GM12878 (cell line): ENCODE results near the gene TDRD9. TPM values are rescaled to one million over a fixed set of nuclear protein-coding genes. Genes with fewer than 3 reads are reported as not detected.
"Not testable (repeated sequence)": the region's sequence is repeated elsewhere in the genome, so short reads cannot be mapped to it uniquely, and the experiment has no call there.

Source experiments
- ATAC-seq: fragments of 200-7000 bp; cut with Tn5 transposase; 3 replicates; pipeline ENCODE4 v1.9.1; 2020; ENCODE audit warnings: mild to moderate bottlenecking, moderate library complexity
- BruUV-seq: library from RNA; stranded (reverse); fragments of 400-500 nt; replicated peaks from 2 replicates; lab custom pipeline; 2021; lab: Mats Ljungman, UMichigan
- CTCF ChIA-PET: fragments of 300-600 bp; sonication (Branson Sonifier 250); formaldehyde crosslinking; extraction: SDS; loops from one replicate; lab custom pipeline; 2021; ENCODE audit warnings: inconsistent platforms; lab: Yijun Ruan, JAX
- POLR2A ChIA-PET: fragments of 350-600 bp; formaldehyde crosslinking; extraction: SDS; loops from one replicate; lab custom pipeline; 2021; ENCODE audit warnings: inconsistent platforms; lab: Charles Lee
- RAD21 ChIA-PET: fragments of 300-600 bp; sonication (Branson Sonifier 250); formaldehyde crosslinking; loops from one replicate; lab custom pipeline; 2023; ENCODE audit warnings: antibody characterized with exemption; ENCODE audit not compliant: unreplicated experiment; lab: Charles Lee
- SMC1A ChIA-PET: fragments of 300-600 bp; sonication (Branson Sonifier 250); formaldehyde crosslinking; loops from one replicate; lab custom pipeline; 2023; ENCODE audit not compliant: unreplicated experiment, uncharacterized antibody; lab: Charles Lee
- DNase-seq: peaks from one replicate; pipeline ENCODE4 v3.0.0-alpha.2; 2011; ENCODE audit warnings: low read depth, low spot score
- FAIRE-seq: peaks from 3 replicates; lab custom pipeline; 2011; peaks lifted over from hg19 to GRCh38; lab: Jason Lieb, UNC
- H2AFZ ChIP-seq: 2 replicates; pipeline ENCODE4 v1.6.0; 2011; ENCODE audit warnings: low read depth, low read length, control low read depth; ENCODE audit not compliant: control insufficient read depth
- H3K27ac ChIP-seq: 2 replicates; pipeline ENCODE4 v1.5.1; 2011; ENCODE audit warnings: control low read depth; ENCODE audit not compliant: control insufficient read depth, insufficient read depth
- H3K27me3 ChIP-seq, 2 experiments: replicated peaks in 1 of 2; 2 replicates each; pipeline versions ENCODE4 v1.6.0 to v1.6.1; 2011; ENCODE audit warnings: low read length in 1 of 2; ENCODE audit not compliant: control insufficient read depth in 2 of 2, insufficient read depth in 2 of 2
- H3K36me3 ChIP-seq, 2 experiments: 2 replicates each; pipeline ENCODE4 v1.5.1; 2011; ENCODE audit warnings: low read length in 1 of 2; ENCODE audit not compliant: control insufficient read depth in 2 of 2, insufficient read depth in 2 of 2
- H3K4me1 ChIP-seq: 2 replicates; pipeline ENCODE4 v1.6.1; 2011; ENCODE audit warnings: mild to moderate bottlenecking, low read length, moderate library complexity, mixed read lengths; ENCODE audit not compliant: control insufficient read depth, insufficient read depth
- H3K4me2 ChIP-seq: 2 replicates; pipeline ENCODE4 v1.6.0; 2011; ENCODE audit warnings: control low read depth; ENCODE audit not compliant: control insufficient read depth, insufficient read depth
- H3K4me3 ChIP-seq: fragments of 200-600 bp; sonication (generic); 2 replicates; pipeline ENCODE4 v1.5.1; 2016
- H3K79me2 ChIP-seq: 2 replicates; pipeline ENCODE4 v1.6.0; 2011; ENCODE audit warnings: low read length; ENCODE audit not compliant: control insufficient read depth, insufficient read depth
- H3K9ac ChIP-seq: 2 replicates; pipeline ENCODE4 v1.8.0; 2011; ENCODE audit warnings: low read length, control low read depth, mixed read lengths; ENCODE audit not compliant: control insufficient read depth, insufficient read depth
- H3K9me3 ChIP-seq: replicated peaks from 3 replicates; pipeline ENCODE4 v1.5.1; 2011; ENCODE audit warnings: mild to moderate bottlenecking, low read length; ENCODE audit not compliant: control insufficient read depth, insufficient read depth
- H4K20me1 ChIP-seq: 2 replicates; pipeline ENCODE4 v1.6.0; 2011; ENCODE audit not compliant: control insufficient read depth, insufficient read depth
- CHD1 ChIP-seq: IDR thresholded peaks from 2 replicates; pipeline ENCODE4 v1.6.1; 2012; ENCODE audit warnings: low read depth, low read length, improper control_type of control experiment
- HDGF ChIP-seq: fragments of 450-650 bp; IDR thresholded peaks from 2 replicates; pipeline ENCODE4 v1.6.1; 2016; ENCODE audit warnings: antibody characterized with exemption
- KAT2A ChIP-seq: conservative IDR thresholded peaks from 2 replicates; pipeline ENCODE4 v1.6.1; 2011; ENCODE audit warnings: low read depth, low read length; ENCODE audit not compliant: control insufficient read depth
- RELA ChIP-seq: fragments of 450-650 bp; IDR thresholded peaks from 2 replicates; pipeline ENCODE4 v1.8.0; 2014; ENCODE audit warnings: borderline replicate concordance; ENCODE audit not compliant: partially characterized antibody
- SUZ12 ChIP-seq: fragments of 200-600 bp; sonication (generic); IDR thresholded peaks from one replicate; pipeline ENCODE4 v1.6.1; 2018; ENCODE audit warnings: antibody characterized with exemption, mild to moderate bottlenecking; ENCODE audit not compliant: unreplicated experiment
- TARDBP ChIP-seq: IDR thresholded peaks from 2 replicates; pipeline ENCODE4 v1.6.1; 2016; ENCODE audit warnings: borderline replicate concordance
- ZZZ3 ChIP-seq: IDR thresholded peaks from 2 replicates; pipeline ENCODE4 v1.6.1; 2011; ENCODE audit warnings: low read depth; ENCODE audit not compliant: control insufficient read depth, insufficient read length
- WGBS: methylation state at CpG from one replicate; pipeline ENCODE4 v1.1.6; 2016; ENCODE audit warnings: low lambda C conversion rate; ENCODE audit not compliant: insufficient replicate concordance, insufficient coverage; ENCODE audit errors: missing lambda C conversion rate; 5-methylcytosine and 5-hydroxymethylcytosine counted together
- in situ Hi-C: fragments of 300-500 bp; cut with MboI; formaldehyde crosslinking; loops from 9 replicates; pipeline ENCODE4 v1.14.3; 2018; ENCODE audit warnings: mixed read lengths
- intact Hi-C: fragments of 100-400 bp; cut with micrococcal nuclease; formaldehyde crosslinking; loops from one replicate; pipeline ENCODE4 v1.14.2; 2022; ENCODE audit not compliant: unreplicated experiment
- polyA plus RNA-seq, 11 experiments: library from polyadenylated mRNA; depleted of rRNA in 4 of 11; unstranded in 6 of 11; stranded (reverse) in 5 of 11; fragments of >200 nt; fragmentation: Nextera tagmentation in 4 of 11; fragmentation: Illumina TruSeq in 1 of 11; extraction: Ambion mirVana in 4 of 11; extraction: Trizol in 1 of 11; gene quantifications; 1 replicate in 1 of 11; 2 replicates in 10 of 11; pipeline versions ENCODE4 v1.2.1 to v1.2.3, GENCODE V29; 2011 to 2016; ENCODE audit warnings: inconsistent platforms in 2 of 11, missing spikeins in 2 of 11, low read depth in 1 of 11
- total RNA-seq, 4 experiments: library from RNA; depleted of rRNA in 3 of 4; stranded (reverse); fragments of >200 nt in 3 of 4; fragmentation: Illumina TruSeq in 1 of 4; extraction: Trizol in 1 of 4; gene quantifications; 2 replicates each; pipeline versions ENCODE4 v1.2.1 to v1.2.3, GENCODE V29; 2013 to 2021
- TF ChIP-seq, protein P1 (sequence below): fragments of 450-650 bp; formaldehyde crosslinking; IDR thresholded peaks from 2 replicates; pipeline ENCODE4 v1.4.0; 2020; ENCODE audit warnings: mild to moderate bottlenecking, moderate library complexity

TDRD9 gene
- total and polyA plus RNA-seq, 10 of the 15 experiments (the other 5 are each of a cell fraction or from before 2014, with no cell fraction given): 0.12 TPM; not detected in 9

DNA sequence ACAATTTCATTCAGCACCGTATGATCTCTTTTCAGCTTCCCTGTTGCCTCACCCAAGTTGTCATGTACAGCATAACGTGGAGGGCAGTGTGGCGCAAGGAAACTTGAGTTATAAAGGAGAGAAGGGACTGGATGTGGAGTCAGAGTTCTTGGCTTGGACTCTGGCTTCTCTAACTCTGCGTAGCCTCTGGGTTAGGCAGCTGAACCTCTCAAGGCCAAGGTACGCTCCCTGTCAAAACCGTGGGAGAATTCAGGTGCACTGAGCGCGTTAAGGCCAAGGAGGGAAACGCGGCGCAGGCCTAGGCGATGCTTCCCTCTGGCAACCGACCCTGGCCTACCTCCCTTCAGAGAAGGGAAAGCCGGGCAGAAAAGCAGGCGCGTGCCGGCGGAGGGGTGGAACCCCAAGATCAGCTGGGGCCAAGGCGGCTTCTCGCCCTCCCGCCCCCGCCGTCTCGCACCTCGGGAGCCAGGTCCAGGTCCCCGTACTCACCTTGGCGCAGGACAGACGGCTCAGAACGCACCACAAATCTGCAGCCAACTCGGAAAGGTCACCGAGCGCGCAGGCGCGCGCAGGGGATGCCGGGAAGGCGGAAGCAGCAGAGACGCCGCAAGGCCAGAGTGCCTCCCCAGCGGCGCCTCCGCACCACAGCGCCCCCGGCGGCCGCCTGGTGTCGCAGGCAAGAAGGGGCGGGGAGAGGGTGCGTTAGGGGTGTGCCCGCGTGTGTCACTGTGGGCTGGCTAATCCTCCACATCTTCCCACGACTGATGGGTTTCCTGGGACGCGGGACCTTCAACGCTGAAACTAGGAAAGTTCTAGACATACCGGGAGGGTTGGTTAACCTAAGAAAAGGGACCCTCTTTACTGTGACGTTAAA is 7.0 kb upstream of the TDRD9 start (continued):
- TF ChIP-seq, protein P1, sequence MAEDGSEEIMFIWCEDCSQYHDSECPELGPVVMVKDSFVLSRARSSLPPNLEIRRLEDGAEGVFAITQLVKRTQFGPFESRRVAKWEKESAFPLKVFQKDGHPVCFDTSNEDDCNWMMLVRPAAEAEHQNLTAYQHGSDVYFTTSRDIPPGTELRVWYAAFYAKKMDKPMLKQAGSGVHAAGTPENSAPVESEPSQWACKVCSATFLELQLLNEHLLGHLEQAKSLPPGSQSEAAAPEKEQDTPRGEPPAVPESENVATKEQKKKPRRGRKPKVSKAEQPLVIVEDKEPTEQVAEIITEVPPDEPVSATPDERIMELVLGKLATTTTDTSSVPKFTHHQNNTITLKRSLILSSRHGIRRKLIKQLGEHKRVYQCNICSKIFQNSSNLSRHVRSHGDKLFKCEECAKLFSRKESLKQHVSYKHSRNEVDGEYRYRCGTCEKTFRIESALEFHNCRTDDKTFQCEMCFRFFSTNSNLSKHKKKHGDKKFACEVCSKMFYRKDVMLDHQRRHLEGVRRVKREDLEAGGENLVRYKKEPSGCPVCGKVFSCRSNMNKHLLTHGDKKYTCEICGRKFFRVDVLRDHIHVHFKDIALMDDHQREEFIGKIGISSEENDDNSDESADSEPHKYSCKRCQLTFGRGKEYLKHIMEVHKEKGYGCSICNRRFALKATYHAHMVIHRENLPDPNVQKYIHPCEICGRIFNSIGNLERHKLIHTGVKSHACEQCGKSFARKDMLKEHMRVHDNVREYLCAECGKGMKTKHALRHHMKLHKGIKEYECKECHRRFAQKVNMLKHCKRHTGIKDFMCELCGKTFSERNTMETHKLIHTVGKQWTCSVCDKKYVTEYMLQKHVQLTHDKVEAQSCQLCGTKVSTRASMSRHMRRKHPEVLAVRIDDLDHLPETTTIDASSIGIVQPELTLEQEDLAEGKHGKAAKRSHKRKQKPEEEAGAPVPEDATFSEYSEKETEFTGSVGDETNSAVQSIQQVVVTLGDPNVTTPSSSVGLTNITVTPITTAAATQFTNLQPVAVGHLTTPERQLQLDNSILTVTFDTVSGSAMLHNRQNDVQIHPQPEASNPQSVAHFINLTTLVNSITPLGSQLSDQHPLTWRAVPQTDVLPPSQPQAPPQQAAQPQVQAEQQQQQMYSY (CRISPR knock-in tag): no peak
- TF ChIP-seq CHD1 (0 out of 2 replicates have a peak, but pooled peaks have one; percentile 40), RELA (peak; percentile 79), SUZ12 (no peak), KAT2A (no peak), TARDBP (no peak), HDGF (peak; percentile 46; the same call in 1 of the 2 replicates), ZZZ3 (no peak)

DNA sequence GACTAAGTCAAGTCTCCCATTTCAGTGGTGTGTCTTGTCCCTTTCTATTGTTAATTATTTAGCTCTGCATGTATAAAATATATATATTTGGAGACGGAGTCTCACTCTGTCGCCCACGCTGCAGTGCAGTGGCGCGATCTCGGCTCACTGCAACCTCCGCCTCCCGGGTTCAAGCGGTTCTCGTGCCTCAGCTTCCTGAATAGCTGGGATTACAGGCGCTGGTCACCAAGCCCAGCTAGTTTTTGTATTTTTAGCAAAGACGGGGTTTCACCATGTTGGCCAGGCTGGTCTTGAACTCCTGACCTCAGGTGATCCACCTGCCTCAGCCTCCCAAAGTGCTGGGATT is 6.4 kb upstream of the TDRD9 start:
- Histone ChIP-seq H2AFZ (peak overlapping the region; percentile 76), H3K4me2 (peak overlapping the region; percentile 70), H3K79me2 (peaks cover 27% of the 10 kb centered on the region)
- H3K9ac ChIP-seq, H4K20me1 ChIP-seq, DNase-seq, intact Hi-C loops, H3K27ac ChIP-seq, H3K4me3 ChIP-seq, H3K36me3 ChIP-seq, FAIRE-seq, BruUV-seq, H3K4me1 ChIP-seq, POLR2A ChIA-PET, RAD21 ChIA-PET, in situ Hi-C loops, H3K9me3 ChIP-seq, H3K27me3 ChIP-seq: not testable (repeated sequence)
- WGBS: 37% methylated on average over 12 of the region's 12 CpGs
- CTCF ChIA-PET: interaction anchor here (0.7 to 2.7 kb wide), 6 partner anchors 11 to 133 kb away, joined by 3 to 14 read pairs (median 3); no protein-coding TSS in a partner anchor
- ATAC-seq: peak; percentile 2; the same call in 1 of the 3 replicates
- SMC1A ChIA-PET: interaction anchor here (1.2 kb wide), 1 partner anchor 19 kb away, joined by 3 read pairs; no protein-coding TSS in a partner anchor
